Measurements from ENCODE around the gene ZNF629.

GRCh38 chr16:30731411-30731810 is 55.6 kb downstream of the ZNF629 start:
- no peak for TF ChIP-seq L3MBTL2 (conservative IDR thresholded peaks at IDR 0.05)
- TF ChIP-seq ELF4 (IDR thresholded peaks at IDR 0.05), result no peak
- TF ChIP-seq LEF1 (IDR thresholded peaks at IDR 0.05; ENCODE audit: borderline replicate concordance), result no peak

Data from HEK293T (cell line).